Neural crest cell (in vitro differentiated cells): ENCODE results near the gene BCAS2. TPM values are rescaled to one million over a fixed set of nuclear protein-coding genes. Genes with fewer than 3 reads are reported as not detected.

ENCODE experiments used
- DNase-seq: peaks from one replicate; pipeline ENCODE4 v3.0.0; 2021; ENCODE audit warnings: low read depth, mixed read lengths, low spot score
- H3K27ac Mint-ChIP-seq: one replicate; pipeline ENCODE4 v1.8.0; 2021; ENCODE audit warnings: mild to moderate bottlenecking, mixed read lengths; ENCODE audit not compliant: unreplicated experiment
- H3K27me3 Mint-ChIP-seq: 2 replicates; pipeline ENCODE4 v1.8.0; 2021; ENCODE audit warnings: low read depth, mild to moderate bottlenecking, mixed read lengths
- H3K36me3 Mint-ChIP-seq: 2 replicates; pipeline ENCODE4 v1.8.0; 2021; ENCODE audit warnings: low read depth, mild to moderate bottlenecking, mixed read lengths
- H3K4me1 Mint-ChIP-seq: 2 replicates; pipeline ENCODE4 v1.8.0; 2021; ENCODE audit warnings: mixed read lengths
- H3K4me3 Mint-ChIP-seq: one replicate; pipeline ENCODE4 v1.8.0; 2021; ENCODE audit warnings: mild to moderate bottlenecking, mixed read lengths
- H3K9me3 Mint-ChIP-seq: 2 replicates; pipeline ENCODE4 v1.8.0; 2021; ENCODE audit warnings: mixed read lengths
- CTCF ChIP-seq: fragments of 200-600 bp; sonication (generic); conservative IDR thresholded peaks from 2 replicates; pipeline ENCODE4 v1.5.0; 2021; ENCODE audit warnings: antibody characterized with exemption, mild to moderate bottlenecking
- total RNA-seq: library from RNA; stranded (reverse); gene quantifications from 2 replicates; pipeline ENCODE4 v1.2.1, GENCODE V29; 2021

BCAS2 gene
- total RNA-seq, 1 donor from 2014 or later, result 55.9 TPM

GRCh38 chr1:114540272-114540671, 41.1 kb downstream of the BCAS2 start:
- Mint-ChIP-seq H3K27ac (no peak overlapping the region), H3K27me3 (no peaks in the 10 kb centered on the region), H3K4me3 (no peak overlapping the region)

GRCh38 chr1:114536043-114536442, 45.4 kb downstream of the BCAS2 start:
- no peak for DNase-seq
- H3K4me1 Mint-ChIP-seq, result no peaks in the 10 kb centered on the region
- H3K4me3 Mint-ChIP-seq, result no peak overlapping the region
- H3K27me3 Mint-ChIP-seq, result no peaks in the 10 kb centered on the region
- TF ChIP-seq CTCF, result no peak
- H3K9me3 Mint-ChIP-seq, result no peaks in the 10 kb centered on the region
- H3K36me3 Mint-ChIP-seq, result no peaks in the 10 kb centered on the region
- no peak overlapping the region for H3K27ac Mint-ChIP-seq

More at GRCh38 chr1:114540272-114540671, 41.1 kb downstream of the BCAS2 start:
- no peak for TF ChIP-seq CTCF
- no peaks in the 10 kb centered on the region for H3K9me3 Mint-ChIP-seq
- no peaks in the 10 kb centered on the region for H3K36me3 Mint-ChIP-seq
- H3K4me1 Mint-ChIP-seq, result no peaks in the 10 kb centered on the region
- DNase-seq, result no peak

- H3K27me3 Mint-ChIP-seq, result no peaks in the 10 kb centered on the region
- no peak overlapping the region for H3K27ac Mint-ChIP-seq
- DNase-seq, result no peak
- H3K9me3 Mint-ChIP-seq, result no peaks in the 10 kb centered on the region
- TF ChIP-seq CTCF, result no peak
- no peaks in the 10 kb centered on the region for H3K36me3 Mint-ChIP-seq
- no peak overlapping the region for H3K4me3 Mint-ChIP-seq
- no peaks in the 10 kb centered on the region for H3K4me1 Mint-ChIP-seq
Measured at GRCh38 chr1:114535401-114535800, 46.0 kb downstream of the BCAS2 start.

- TF ChIP-seq CTCF, result no peak
- H3K27ac Mint-ChIP-seq, result no peak overlapping the region
Measured at GRCh38 chr1:114531094-114531493, 50.3 kb downstream of the BCAS2 start.

GRCh38 chr1:114530224-114530623, 51.2 kb downstream of the BCAS2 start:
- H3K4me1 Mint-ChIP-seq, result no peaks in the 10 kb centered on the region
- TF ChIP-seq CTCF, result no peak
- H3K9me3 Mint-ChIP-seq, result no peaks in the 10 kb centered on the region

More at GRCh38 chr1:114531094-114531493, 50.3 kb downstream of the BCAS2 start:
- no peaks in the 10 kb centered on the region for H3K4me1 Mint-ChIP-seq
- H3K9me3 Mint-ChIP-seq, result no peaks in the 10 kb centered on the region
- H3K36me3 Mint-ChIP-seq, result no peaks in the 10 kb centered on the region
- no peak overlapping the region for H3K4me3 Mint-ChIP-seq
- DNase-seq, result no peak
- H3K27me3 Mint-ChIP-seq, result no peaks in the 10 kb centered on the region

GRCh38 chr1:114524944-114525343, 56.5 kb downstream of the BCAS2 start:
- Mint-ChIP-seq H3K4me3 (no peak overlapping the region), H3K27me3 (no peaks in the 10 kb centered on the region), H3K27ac (no peak overlapping the region), H3K4me1 (no peaks in the 10 kb centered on the region), H3K9me3 (no peaks in the 10 kb centered on the region), H3K36me3 (no peaks in the 10 kb centered on the region)
- TF ChIP-seq CTCF, result no peak
- no peak for DNase-seq

More at GRCh38 chr1:114530224-114530623, 51.2 kb downstream of the BCAS2 start:
- Mint-ChIP-seq H3K27me3 (no peaks in the 10 kb centered on the region), H3K27ac (no peak overlapping the region), H3K4me3 (no peak overlapping the region), H3K36me3 (no peaks in the 10 kb centered on the region)
- no peak for DNase-seq
